Panc1 (cell line): ENCODE data around the gene DUSP8. TPM values are rescaled to one million over a fixed set of nuclear protein-coding genes. Genes with fewer than 3 reads are reported as not detected.
A peak's percentile ranks its signal among the peaks of the same experiment; 100 is the strongest.
"Not testable (repeated sequence)": the region's sequence is repeated elsewhere in the genome, so short reads cannot be mapped to it uniquely, and the experiment has no call there.

Experiments used
- ATAC-seq: fragments of 200-7000 bp; cut with Tn5 transposase; 2 replicates; pipeline ENCODE4 v1.9.1; 2020; ENCODE audit warnings: mild to moderate bottlenecking, moderate library complexity
- BruUV-seq: library from RNA; stranded (reverse); fragments of 400-500 nt; replicated peaks from 2 replicates; lab custom pipeline; 2021; lab: Mats Ljungman, UMichigan
- CTCF ChIA-PET: fragments of 300-600 bp; sonication (Branson Sonifier 250); formaldehyde crosslinking; loops from one replicate; lab custom pipeline; 2022; ENCODE audit warnings: antibody characterized with exemption; lab: Charles Lee
- POLR2A ChIA-PET: fragments of 300-600 bp; sonication (Branson Sonifier 250); formaldehyde crosslinking; loops from one replicate; lab custom pipeline; 2022; ENCODE audit warnings: antibody characterized with exemption; lab: Charles Lee
- DNase-seq: peaks from one replicate; pipeline ENCODE4 v3.0.0-alpha.2; 2010; ENCODE audit warnings: low read depth, low spot score
- H3K27ac ChIP-seq: 2 replicates; pipeline ENCODE4 v1.5.1; 2011; ENCODE audit warnings: mild to moderate bottlenecking, low read length, inconsistent platforms
- H3K27me3 ChIP-seq: fragments of 200-500 bp; sonication (Bioruptor generic); 2 replicates; pipeline ENCODE4 v1.6.0; 2014; ENCODE audit warnings: low read length, inconsistent platforms; ENCODE audit not compliant: control insufficient read depth, insufficient read depth
- H3K36me3 ChIP-seq: fragments of 200-500 bp; sonication (Bioruptor generic); 2 replicates; pipeline ENCODE4 v1.5.1; 2014; ENCODE audit warnings: inconsistent platforms, mild to moderate bottlenecking, low read length, moderate library complexity; ENCODE audit not compliant: control insufficient read depth, insufficient read depth
- H3K4me1 ChIP-seq: 2 replicates; pipeline ENCODE4 v1.5.1; 2011; ENCODE audit warnings: inconsistent platforms, mild to moderate bottlenecking, low read length, moderate library complexity; ENCODE audit not compliant: control insufficient read depth, insufficient read depth
- H3K4me3 ChIP-seq, 2 experiments: 2 replicates each; pipeline ENCODE4 v1.5.1; 2011 to 2012; ENCODE audit warnings: low read depth in 2 of 2, low read length in 2 of 2, mild to moderate bottlenecking in 2 of 2, inconsistent platforms in 1 of 2, moderate library complexity in 1 of 2
- H3K9me3 ChIP-seq: fragments of 200-500 bp; sonication (Bioruptor generic); 2 replicates; pipeline ENCODE4 v1.5.1; 2014; ENCODE audit warnings: low read depth, mild to moderate bottlenecking, inconsistent platforms, low read length, moderate library complexity; ENCODE audit not compliant: control insufficient read depth, insufficient read depth
- POLR2AphosphoS5 ChIP-seq: IDR thresholded peaks from 2 replicates; pipeline ENCODE4 v1.6.1; 2012; ENCODE audit warnings: mild to moderate bottlenecking, low read depth, low read length, moderate library complexity
- SIN3A ChIP-seq: IDR thresholded peaks from 2 replicates; pipeline ENCODE4 v1.6.1; 2012; ENCODE audit warnings: low read depth, mild to moderate bottlenecking, low read length, moderate library complexity, borderline replicate concordance; ENCODE audit not compliant: insufficient read depth
- TCF7L2 ChIP-seq: IDR thresholded peaks from 2 replicates; pipeline ENCODE4 v1.6.1; 2011; ENCODE audit warnings: mild to moderate bottlenecking, low read depth, low read length, inconsistent platforms
- in situ Hi-C: cut with HindIII; loops from 2 replicates; pipeline ENCODE4 v1.10.0; 2016; ENCODE audit warnings: low sequenced_read_pairs, low pct_unique_long_range_greater_than_20kb
- intact Hi-C: fragments of 100-400 bp; cut with micrococcal nuclease; formaldehyde crosslinking; loops from one replicate; pipeline ENCODE4 v1.10.0; 2022; ENCODE audit not compliant: unreplicated experiment
- total RNA-seq: library from RNA; stranded (reverse); gene quantifications from one replicate; pipeline ENCODE4 v1.2.1, GENCODE V29; 2021; ENCODE audit not compliant: unreplicated experiment
- TF ChIP-seq, protein P1 (sequence below): fragments of 450-650 bp; IDR thresholded peaks from 2 replicates; pipeline ENCODE4 v1.5.1; 2017; ENCODE audit warnings: mild to moderate bottlenecking
- TF ChIP-seq, protein P2 (sequence below), 2 experiments: IDR thresholded peaks; 2 replicates each; pipeline ENCODE4 v1.6.1; 2011 to 2012; ENCODE audit warnings: low read depth in 2 of 2, control low read depth in 1 of 2, low read length in 1 of 2, mild to moderate bottlenecking in 1 of 2, moderate library complexity in 1 of 2; ENCODE audit not compliant: insufficient read depth in 1 of 2

The DUSP8 gene
- total RNA-seq, 1 experiment from 2014 or later = 5.5 TPM

DNA sequence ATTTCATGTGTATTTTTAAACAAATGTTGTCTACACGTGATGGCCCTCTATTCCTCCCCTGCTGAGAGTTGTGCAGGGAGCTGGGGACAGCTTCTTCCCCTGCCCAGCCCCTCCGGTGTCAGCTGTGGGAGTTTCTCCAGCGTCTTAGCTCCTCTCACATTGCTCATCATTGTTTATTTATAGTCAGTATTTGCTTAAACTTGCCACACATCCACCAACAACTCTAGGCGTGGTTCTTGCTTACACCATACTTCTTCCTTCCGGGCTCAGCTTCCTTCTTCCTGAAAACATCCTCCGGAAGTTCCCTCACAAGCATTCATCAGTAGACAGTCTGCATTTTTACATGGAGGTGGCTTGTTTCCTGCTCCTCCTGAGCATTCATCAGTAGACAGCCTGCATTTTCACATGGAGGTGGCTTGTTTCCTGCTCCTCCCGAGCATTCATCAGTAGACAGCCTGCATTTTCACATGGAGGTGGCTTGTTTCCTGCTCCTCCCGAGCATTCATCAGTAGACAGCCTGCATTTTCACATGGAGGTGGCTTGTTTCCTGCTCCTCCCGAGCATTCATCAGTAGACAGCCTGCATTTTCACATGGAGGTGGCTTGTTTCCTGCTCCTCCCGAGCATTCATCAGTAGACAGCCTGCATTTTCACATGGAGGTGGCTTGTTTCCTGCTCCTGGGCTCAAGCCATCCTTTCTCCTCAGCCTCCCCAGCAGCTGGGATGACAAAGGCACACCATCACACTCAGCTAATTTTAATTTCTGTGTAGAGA lies 17.3 kb upstream of the DUSP8 start:
- H3K27me3 ChIP-seq, intact Hi-C loops, H3K27ac ChIP-seq, H3K4me3 ChIP-seq, H3K9me3 ChIP-seq, BruUV-seq, H3K4me1 ChIP-seq, H3K36me3 ChIP-seq, in situ Hi-C loops: not testable (repeated sequence)
- POLR2A ChIA-PET = interaction anchor here (0.6 kb wide), 2 partner anchors 13 to 1182 kb away, joined by 3 to 7 read pairs; no protein-coding TSS in a partner anchor
- DNase-seq (peak; percentile 48), ATAC-seq (peak; percentile 46; the same call in 1 of the 2 replicates)
- CTCF ChIA-PET = interaction anchor here (0.7 to 1.4 kb wide), 3 partner anchors 15 to 64 kb away, joined by 3 to 6 read pairs (median 4); no protein-coding TSS in a partner anchor

DNA sequence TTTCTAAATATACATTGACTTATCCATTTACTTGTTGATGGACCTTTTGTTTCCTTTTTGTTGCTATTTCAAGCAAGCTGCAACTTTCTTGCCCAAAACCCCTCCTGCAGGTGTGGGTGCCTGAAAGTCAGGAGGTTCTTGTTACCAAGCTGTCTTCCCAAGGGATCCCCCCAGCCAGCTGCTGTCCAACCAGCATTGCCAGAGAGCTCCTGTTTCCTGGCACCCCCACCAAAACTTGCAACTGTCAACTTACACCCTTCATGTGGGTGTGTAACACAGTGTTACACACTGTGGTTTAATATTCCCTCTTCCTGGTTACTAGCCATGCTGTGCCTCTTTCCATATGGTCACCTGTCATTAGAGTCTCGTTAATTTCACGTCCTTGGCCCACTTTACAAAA lies 14.6 kb upstream of the DUSP8 start:
- no peaks in the 10 kb centered on the region for H3K27me3 ChIP-seq
- H3K4me3 ChIP-seq = no peak overlapping the region
- peaks cover 3% of the 10 kb centered on the region; the same call in 1 of the 2 replicates for H3K4me1 ChIP-seq
- H3K9me3 ChIP-seq = no peaks in the 10 kb centered on the region
- in situ Hi-C loops = no loop called here
- intact Hi-C loops = no loop called here
- H3K36me3 ChIP-seq = no peaks in the 10 kb centered on the region
- POLR2A ChIA-PET = interaction anchor here (0.8 kb wide), 1 partner anchor 12 kb away, joined by 6 read pairs; no protein-coding TSS in a partner anchor
- TF ChIP-seq, protein P1, sequence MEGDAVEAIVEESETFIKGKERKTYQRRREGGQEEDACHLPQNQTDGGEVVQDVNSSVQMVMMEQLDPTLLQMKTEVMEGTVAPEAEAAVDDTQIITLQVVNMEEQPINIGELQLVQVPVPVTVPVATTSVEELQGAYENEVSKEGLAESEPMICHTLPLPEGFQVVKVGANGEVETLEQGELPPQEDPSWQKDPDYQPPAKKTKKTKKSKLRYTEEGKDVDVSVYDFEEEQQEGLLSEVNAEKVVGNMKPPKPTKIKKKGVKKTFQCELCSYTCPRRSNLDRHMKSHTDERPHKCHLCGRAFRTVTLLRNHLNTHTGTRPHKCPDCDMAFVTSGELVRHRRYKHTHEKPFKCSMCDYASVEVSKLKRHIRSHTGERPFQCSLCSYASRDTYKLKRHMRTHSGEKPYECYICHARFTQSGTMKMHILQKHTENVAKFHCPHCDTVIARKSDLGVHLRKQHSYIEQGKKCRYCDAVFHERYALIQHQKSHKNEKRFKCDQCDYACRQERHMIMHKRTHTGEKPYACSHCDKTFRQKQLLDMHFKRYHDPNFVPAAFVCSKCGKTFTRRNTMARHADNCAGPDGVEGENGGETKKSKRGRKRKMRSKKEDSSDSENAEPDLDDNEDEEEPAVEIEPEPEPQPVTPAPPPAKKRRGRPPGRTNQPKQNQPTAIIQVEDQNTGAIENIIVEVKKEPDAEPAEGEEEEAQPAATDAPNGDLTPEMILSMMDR = no peak
- no peak for TF ChIP-seq TCF7L2
- TF ChIP-seq, protein P2, sequence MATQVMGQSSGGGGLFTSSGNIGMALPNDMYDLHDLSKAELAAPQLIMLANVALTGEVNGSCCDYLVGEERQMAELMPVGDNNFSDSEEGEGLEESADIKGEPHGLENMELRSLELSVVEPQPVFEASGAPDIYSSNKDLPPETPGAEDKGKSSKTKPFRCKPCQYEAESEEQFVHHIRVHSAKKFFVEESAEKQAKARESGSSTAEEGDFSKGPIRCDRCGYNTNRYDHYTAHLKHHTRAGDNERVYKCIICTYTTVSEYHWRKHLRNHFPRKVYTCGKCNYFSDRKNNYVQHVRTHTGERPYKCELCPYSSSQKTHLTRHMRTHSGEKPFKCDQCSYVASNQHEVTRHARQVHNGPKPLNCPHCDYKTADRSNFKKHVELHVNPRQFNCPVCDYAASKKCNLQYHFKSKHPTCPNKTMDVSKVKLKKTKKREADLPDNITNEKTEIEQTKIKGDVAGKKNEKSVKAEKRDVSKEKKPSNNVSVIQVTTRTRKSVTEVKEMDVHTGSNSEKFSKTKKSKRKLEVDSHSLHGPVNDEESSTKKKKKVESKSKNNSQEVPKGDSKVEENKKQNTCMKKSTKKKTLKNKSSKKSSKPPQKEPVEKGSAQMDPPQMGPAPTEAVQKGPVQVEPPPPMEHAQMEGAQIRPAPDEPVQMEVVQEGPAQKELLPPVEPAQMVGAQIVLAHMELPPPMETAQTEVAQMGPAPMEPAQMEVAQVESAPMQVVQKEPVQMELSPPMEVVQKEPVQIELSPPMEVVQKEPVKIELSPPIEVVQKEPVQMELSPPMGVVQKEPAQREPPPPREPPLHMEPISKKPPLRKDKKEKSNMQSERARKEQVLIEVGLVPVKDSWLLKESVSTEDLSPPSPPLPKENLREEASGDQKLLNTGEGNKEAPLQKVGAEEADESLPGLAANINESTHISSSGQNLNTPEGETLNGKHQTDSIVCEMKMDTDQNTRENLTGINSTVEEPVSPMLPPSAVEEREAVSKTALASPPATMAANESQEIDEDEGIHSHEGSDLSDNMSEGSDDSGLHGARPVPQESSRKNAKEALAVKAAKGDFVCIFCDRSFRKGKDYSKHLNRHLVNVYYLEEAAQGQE (IDR thresholded peaks at IDR 0.05; ENCODE audit: insufficient read depth in 1 of 2, low read depth in 2 of 2, low read length in 1 of 2) = no peak
- no peak for TF ChIP-seq POLR2AphosphoS5
- TF ChIP-seq SIN3A = no peak
- DNase-seq (no peak), ATAC-seq (no peak)
- H3K27ac ChIP-seq = no peak overlapping the region
- CTCF ChIA-PET = no interaction called here
- BruUV-seq = no TSS peak

DNA sequence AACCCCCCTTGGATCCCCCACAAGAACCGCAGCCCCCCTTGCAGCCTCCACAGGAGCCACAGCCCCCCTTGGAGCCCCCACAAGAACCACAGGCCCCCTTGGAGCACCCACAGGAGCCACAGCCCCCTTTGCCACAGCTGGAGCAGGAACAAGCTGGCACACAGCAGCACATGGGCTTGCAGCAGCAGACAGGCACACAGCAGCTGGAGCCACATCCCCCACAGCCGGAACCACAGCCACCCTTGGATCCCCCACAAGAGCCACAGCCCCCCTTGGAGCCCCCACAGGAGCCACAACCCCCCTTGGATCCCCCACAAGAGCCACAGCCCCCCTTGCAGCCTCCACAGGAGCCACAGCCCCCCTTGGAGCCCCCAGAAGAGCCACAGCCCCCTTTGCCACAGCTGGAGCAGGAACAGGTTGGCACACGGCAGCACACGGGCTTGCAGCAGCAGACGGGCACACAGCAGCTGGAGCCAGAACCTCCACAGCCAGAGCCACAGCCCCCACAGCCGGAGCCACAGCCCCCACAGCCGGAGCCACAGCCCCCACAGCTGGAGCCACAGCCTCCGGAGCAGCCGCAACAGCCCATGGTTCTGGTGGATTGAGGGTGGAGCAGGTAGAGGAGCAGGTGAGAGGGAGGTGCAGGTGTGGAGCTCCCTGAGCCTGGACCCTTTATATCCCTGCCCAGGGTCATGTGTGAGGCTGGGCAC lies 12.7 kb upstream of the DUSP8 start, which contains the start of gene KRTAP5-1:
TSS of gene KRTAP5-1 (minus strand) at position 623 of the 710 bp plus-strand sequence. CDS start at position 589, 34 bp downstream.
- DNase-seq, H3K36me3 ChIP-seq, in situ Hi-C loops, H3K27ac ChIP-seq, H3K9me3 ChIP-seq, H3K4me3 ChIP-seq, intact Hi-C loops, H3K4me1 ChIP-seq, H3K27me3 ChIP-seq, CTCF ChIA-PET, ATAC-seq, BruUV-seq: not testable (repeated sequence)
- POLR2A ChIA-PET = interaction anchor here (0.6 kb wide), 1 partner anchor 10 kb away, joined by 3 read pairs; no protein-coding TSS in a partner anchor

DNA sequence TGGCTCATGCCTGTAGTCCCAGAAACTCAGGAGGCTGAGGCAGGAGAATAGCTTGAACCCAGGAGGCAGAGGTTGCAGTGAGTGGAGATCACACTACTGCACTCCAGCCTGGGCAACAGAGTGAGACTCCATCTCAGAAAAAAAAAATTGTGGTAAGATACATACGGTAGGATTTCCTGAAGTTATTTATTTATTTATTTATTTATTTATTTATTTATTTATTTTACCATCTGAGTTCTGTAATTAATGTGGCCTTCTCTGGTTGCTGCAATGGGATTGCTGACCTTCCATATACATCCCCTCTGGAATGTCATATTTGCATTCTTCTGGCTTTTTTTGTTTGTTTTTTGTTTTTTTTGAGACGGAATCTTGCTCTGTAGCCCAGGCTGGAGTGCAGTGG lies 10.8 kb upstream of the DUSP8 start:
- H3K27ac ChIP-seq, H3K27me3 ChIP-seq, ATAC-seq, in situ Hi-C loops, H3K36me3 ChIP-seq, H3K9me3 ChIP-seq, intact Hi-C loops, H3K4me3 ChIP-seq, H3K4me1 ChIP-seq, POLR2A ChIA-PET, BruUV-seq, DNase-seq: not testable (repeated sequence)
- CTCF ChIA-PET = interaction anchor here (1.3 kb wide), 1 partner anchor 12 kb away, joined by 6 read pairs; no protein-coding TSS in a partner anchor
